GM23248 (cell line): ENCODE measurements around the gene GPHN. TPM values are rescaled to one million over a fixed set of nuclear protein-coding genes. Genes with fewer than 3 reads are reported as not detected.
"Not testable (repeated sequence)": the region's sequence is repeated elsewhere in the genome, so short reads cannot be mapped to it uniquely, and the experiment has no call there.

ENCODE experiments used
- DNase-seq: peaks from one replicate; pipeline ENCODE4 v3.0.0-alpha.2; 2015
- H2AFZ ChIP-seq: fragments of 200-600 bp; sonication (generic); 2 replicates; pipeline ENCODE4 v1.6.1; 2016; ENCODE audit warnings: antibody characterized with exemption
- H3F3A ChIP-seq: fragments of 200-600 bp; sonication (generic); 2 replicates; pipeline ENCODE4 v1.6.1; 2016; ENCODE audit warnings: mild to moderate bottlenecking, antibody characterized with exemption, mixed run types; ENCODE audit not compliant: insufficient read depth
- H3K27ac ChIP-seq: fragments of 200-600 bp; sonication (generic); 2 replicates; pipeline ENCODE4 v1.5.1; 2016; ENCODE audit warnings: mild to moderate bottlenecking
- H3K27me3 ChIP-seq: fragments of 200-600 bp; sonication (generic); replicated peaks from 2 replicates; pipeline ENCODE4 v1.6.1; 2016; ENCODE audit warnings: mild to moderate bottlenecking; ENCODE audit not compliant: insufficient read depth
- H3K36me3 ChIP-seq: fragments of 200-600 bp; sonication (generic); 2 replicates; pipeline ENCODE4 v1.6.1; 2016; ENCODE audit warnings: low read depth, mild to moderate bottlenecking
- H3K4me1 ChIP-seq: fragments of 200-600 bp; sonication (generic); 2 replicates; pipeline ENCODE4 v1.6.1; 2016; ENCODE audit warnings: mild to moderate bottlenecking; ENCODE audit not compliant: insufficient read depth
- H3K4me2 ChIP-seq: fragments of 200-600 bp; sonication (generic); one replicate; pipeline ENCODE4 v1.6.1; 2016; ENCODE audit warnings: mild to moderate bottlenecking; ENCODE audit not compliant: unreplicated experiment
- H3K4me3 ChIP-seq: fragments of 200-600 bp; sonication (generic); 2 replicates; pipeline ENCODE4 v1.5.1; 2016; ENCODE audit warnings: mild to moderate bottlenecking
- H3K79me2 ChIP-seq: fragments of 200-600 bp; sonication (generic); 2 replicates; pipeline ENCODE4 v1.6.1; 2016; ENCODE audit warnings: mild to moderate bottlenecking; ENCODE audit not compliant: insufficient read depth
- H3K9ac ChIP-seq: fragments of 200-600 bp; sonication (generic); 2 replicates; pipeline ENCODE4 v1.6.1; 2016; ENCODE audit warnings: mild to moderate bottlenecking
- H3K9me2 ChIP-seq: fragments of 200-600 bp; sonication (generic); 2 replicates; pipeline ENCODE4 v1.6.1; 2016; ENCODE audit warnings: mixed run types, mild to moderate bottlenecking, moderate library complexity; ENCODE audit not compliant: insufficient read depth
- H3K9me3 ChIP-seq: fragments of 200-600 bp; sonication (generic); one replicate; pipeline ENCODE4 v1.6.1; 2017; ENCODE audit warnings: low read depth
- H4K20me1 ChIP-seq: fragments of 200-600 bp; sonication (generic); 2 replicates; pipeline ENCODE4 v1.6.0; 2016; ENCODE audit not compliant: insufficient read depth
- EZH2 ChIP-seq: fragments of 200-600 bp; sonication (generic); IDR thresholded peaks from 2 replicates; pipeline ENCODE4 v1.6.1; 2018; ENCODE audit warnings: antibody characterized with exemption, mild to moderate bottlenecking; ENCODE audit not compliant: insufficient read depth, poor library complexity, severe bottlenecking
- EZH2phosphoT487 ChIP-seq: fragments of 200-600 bp; sonication (generic); IDR thresholded peaks from 2 replicates; pipeline ENCODE4 v1.6.1; 2018; ENCODE audit warnings: antibody characterized with exemption, moderate library complexity, mild to moderate bottlenecking, low read depth; ENCODE audit not compliant: insufficient read depth
- WGBS, 2 experiments: methylation state at CpG; one replicate each; pipeline ENCODE4 v1.1.6; 2015 to 2017; ENCODE audit warnings: low lambda C conversion rate in 2 of 2, low coverage in 1 of 2; ENCODE audit errors: missing lambda C conversion rate in 2 of 2; 5-methylcytosine and 5-hydroxymethylcytosine counted together
- in situ Hi-C: fragments of 300-500 bp; cut with MboI; formaldehyde crosslinking; loops from 2 replicates; pipeline ENCODE4 v1.15.0; 2020
- polyA plus RNA-seq: library from polyadenylated mRNA; unstranded; fragments of >200 nt; fragmentation: Nextera tagmentation; extraction: Ambion mirVana; gene quantifications from 2 replicates; pipeline ENCODE4 v1.2.1, GENCODE V29; 2016
- total RNA-seq: library from RNA; depleted of rRNA; stranded (reverse); fragments of >200 nt; shearing (Covaris generic); gene quantifications from 2 replicates; pipeline ENCODE4 v1.2.3, GENCODE V29; 2014

The GPHN gene
- total and polyA plus RNA-seq, 2 experiments from 2014 or later: 7.6 to 9.3 TPM

DNA sequence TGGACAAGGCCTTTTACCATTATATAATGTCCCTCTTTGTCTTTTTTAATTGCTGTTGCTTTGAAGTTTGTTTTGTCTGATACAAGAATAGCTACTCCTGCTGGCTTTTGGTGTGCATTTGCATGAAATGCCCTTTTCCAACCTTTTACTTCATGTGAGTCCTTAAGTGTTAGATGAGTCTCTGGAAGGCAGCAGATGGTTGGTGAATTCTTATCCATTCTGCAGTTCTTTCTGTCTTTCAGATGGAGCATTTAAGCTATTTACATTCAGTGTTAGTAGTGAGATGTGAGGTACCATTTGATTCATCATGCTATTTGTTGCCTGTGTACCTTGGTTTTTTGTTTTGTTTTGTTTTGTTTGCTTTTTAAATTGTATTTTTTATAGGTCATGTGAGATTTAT lies 208.3 kb downstream of the GPHN start:
- no peaks in the 10 kb centered on the region for H3K9me2 ChIP-seq
- no peak for DNase-seq
- in situ Hi-C loops: no loop called here
- no peaks in the 10 kb centered on the region for H3K27me3 ChIP-seq
- no peaks in the 10 kb centered on the region for H3K36me3 ChIP-seq
- H3K9me3 ChIP-seq: no peaks in the 10 kb centered on the region
- H3K4me1 ChIP-seq: no peaks in the 10 kb centered on the region
- H4K20me1 ChIP-seq: no peaks in the 10 kb centered on the region
- no peak overlapping the region for H3K4me2 ChIP-seq
- H2AFZ ChIP-seq: no peak overlapping the region
- no peaks in the 10 kb centered on the region for H3F3A ChIP-seq
- no peak overlapping the region for H3K4me3 ChIP-seq
- TF ChIP-seq EZH2phosphoT487: no peak
- no peak for TF ChIP-seq EZH2
- H3K9ac ChIP-seq: no peak overlapping the region
- no peaks in the 10 kb centered on the region for H3K79me2 ChIP-seq
- no peak overlapping the region for H3K27ac ChIP-seq

- no peaks in the 10 kb centered on the region for H3F3A ChIP-seq
- no peak overlapping the region for H3K27ac ChIP-seq
- in situ Hi-C loops: no loop called here
- no peaks in the 10 kb centered on the region for H3K27me3 ChIP-seq
- no peaks in the 10 kb centered on the region for H3K9me2 ChIP-seq
- no peaks in the 10 kb centered on the region for H3K4me1 ChIP-seq
- TF ChIP-seq EZH2phosphoT487 (no peak), EZH2 (no peak)
- no peaks in the 10 kb centered on the region for H3K79me2 ChIP-seq
- H3K4me2 ChIP-seq: no peak overlapping the region
- no peak overlapping the region for H3K4me3 ChIP-seq
- H3K9ac ChIP-seq: no peak overlapping the region
- H3K9me3 ChIP-seq: no peaks in the 10 kb centered on the region
- DNase-seq: no peak
- no peak overlapping the region for H2AFZ ChIP-seq
- WGBS, 2 experiments: 95 to 97% methylated on average over 7 of the region's 7 CpGs
- H4K20me1 ChIP-seq: no peaks in the 10 kb centered on the region
- no peaks in the 10 kb centered on the region for H3K36me3 ChIP-seq
These were observed 209.7 kb downstream of the GPHN start for GRCh38 chr14:66717561-66718140.

- no peak for TF ChIP-seq EZH2
- no peak for TF ChIP-seq EZH2phosphoT487
- WGBS, 2 experiments: 100% methylated on average over 1 of the region's 1 CpG
- no peaks in the 10 kb centered on the region for H3K36me3 ChIP-seq
- H3K4me1 ChIP-seq: no peaks in the 10 kb centered on the region
- H2AFZ ChIP-seq: no peak overlapping the region
- no peak for DNase-seq
- H3K9ac ChIP-seq: no peak overlapping the region
- H3K4me2 ChIP-seq: no peak overlapping the region
- H3K9me3 ChIP-seq: no peaks in the 10 kb centered on the region
- no peaks in the 10 kb centered on the region for H3F3A ChIP-seq
- H3K27ac ChIP-seq: no peak overlapping the region
- in situ Hi-C loops: no loop called here
- no peaks in the 10 kb centered on the region for H3K9me2 ChIP-seq
- no peaks in the 10 kb centered on the region for H4K20me1 ChIP-seq
- H3K4me3 ChIP-seq: no peak overlapping the region
- H3K79me2 ChIP-seq: no peaks in the 10 kb centered on the region
- no peaks in the 10 kb centered on the region for H3K27me3 ChIP-seq
These were observed 217.0 kb downstream of the GPHN start for GRCh38 chr14:66724996-66725395.

DNA sequence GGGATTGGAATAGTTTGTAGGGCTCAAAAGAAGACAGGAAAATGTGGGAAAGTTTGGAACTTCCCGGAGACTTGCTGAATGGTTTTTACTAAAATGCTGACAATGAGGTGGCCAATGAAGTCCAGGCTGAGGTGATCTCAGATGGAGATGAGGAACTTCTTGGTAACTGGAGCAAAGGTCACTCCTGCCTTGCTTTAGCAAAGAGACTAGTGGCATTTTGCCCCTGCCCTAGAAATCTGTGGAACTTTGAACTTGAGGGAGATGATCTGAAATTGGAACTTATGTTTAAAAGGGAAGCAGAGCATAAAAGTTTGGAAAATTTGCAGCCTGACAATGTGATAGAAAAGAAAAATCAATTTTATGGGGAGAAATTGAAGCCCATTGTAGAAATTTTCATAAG lies 223.4 kb downstream of the GPHN start:
- H3F3A ChIP-seq, H4K20me1 ChIP-seq, H3K79me2 ChIP-seq, H3K4me2 ChIP-seq, H2AFZ ChIP-seq, H3K27ac ChIP-seq, H3K27me3 ChIP-seq, DNase-seq, H3K36me3 ChIP-seq, H3K4me3 ChIP-seq, H3K9me2 ChIP-seq, in situ Hi-C loops, H3K9me3 ChIP-seq, H3K9ac ChIP-seq, H3K4me1 ChIP-seq: not testable (repeated sequence)
- WGBS, 2 experiments: 96 to 100% methylated on average over 1 of the region's 1 CpG

DNA sequence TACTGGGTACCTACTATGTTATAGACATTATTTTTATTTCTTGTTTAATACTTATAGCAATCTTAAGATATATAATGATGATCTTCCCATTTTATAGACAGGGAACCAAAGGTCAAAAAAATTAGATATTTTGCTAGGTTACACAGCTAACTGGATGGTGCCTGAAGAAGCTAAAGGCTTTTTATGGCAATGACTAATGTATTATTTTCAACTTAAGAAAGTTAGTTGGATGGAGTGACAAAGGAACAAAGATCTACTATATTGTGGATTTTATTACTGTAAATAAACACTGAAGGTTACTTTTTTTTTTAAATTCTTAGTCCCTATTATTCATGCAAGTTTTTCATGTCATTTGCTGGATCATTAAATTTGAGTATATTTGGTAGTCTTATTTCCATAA lies 227.9 kb downstream of the GPHN start:
- Histone ChIP-seq H3K9me3 (no peaks in the 10 kb centered on the region), H3K4me3 (no peak overlapping the region), H3K27me3 (no peaks in the 10 kb centered on the region), H3F3A (no peaks in the 10 kb centered on the region), H3K79me2 (no peaks in the 10 kb centered on the region), H3K4me1 (no peaks in the 10 kb centered on the region), H3K36me3 (no peaks in the 10 kb centered on the region), H4K20me1 (no peaks in the 10 kb centered on the region), H3K4me2 (no peak overlapping the region), H3K9ac (no peak overlapping the region), H2AFZ (no peak overlapping the region), H3K9me2 (no peaks in the 10 kb centered on the region), H3K27ac (no peak overlapping the region)
- TF ChIP-seq EZH2phosphoT487 (no peak), EZH2 (no peak)
- in situ Hi-C loops: no loop called here
- no peak for DNase-seq
